WTC11 (cell line): Measurements from ENCODE around the gene SLA2. TPM values are rescaled to one million over a fixed set of nuclear protein-coding genes. Genes with fewer than 3 reads are reported as not detected.
A peak's percentile ranks its signal among the peaks of the same experiment; 100 is the strongest.

Experiments used
- ATAC-seq: fragments of 200-7000 bp; cut with Tn5 transposase; 2 replicates; pipeline ENCODE4 v1.10.0; 2021; ENCODE audit warnings: mild to moderate bottlenecking, moderate library complexity
- CTCF ChIA-PET: fragments of 300-600 bp; sonication (Branson Sonifier 250); formaldehyde crosslinking; loops from one replicate; lab custom pipeline; 2021; ENCODE audit warnings: antibody characterized with exemption; lab: Charles Lee
- POLR2A ChIA-PET: fragments of 350-600 bp; sonication (Branson Sonifier 250); formaldehyde crosslinking; loops from one replicate; lab custom pipeline; 2021; ENCODE audit warnings: antibody characterized with exemption; lab: Charles Lee
- DNase-seq: peaks from one replicate; pipeline ENCODE4 v3.0.0; 2021; ENCODE audit warnings: low spot score
- H3K27ac Mint-ChIP-seq: 2 replicates; pipeline ENCODE4 v1.8.0; 2021; ENCODE audit warnings: mixed read lengths
- H3K27me3 Mint-ChIP-seq: 2 replicates; pipeline ENCODE4 v1.8.0; 2021; ENCODE audit warnings: low read depth, mild to moderate bottlenecking, moderate library complexity, mixed read lengths
- H3K36me3 Mint-ChIP-seq: 2 replicates; pipeline ENCODE4 v1.8.0; 2021; ENCODE audit warnings: mixed read lengths
- H3K4me1 Mint-ChIP-seq: 2 replicates; pipeline ENCODE4 v1.8.0; 2022; ENCODE audit warnings: mixed read lengths
- H3K4me3 Mint-ChIP-seq: 2 replicates; pipeline ENCODE4 v1.8.0; 2021; ENCODE audit warnings: mild to moderate bottlenecking, moderate library complexity, mixed read lengths
- H3K9me3 Mint-ChIP-seq: 2 replicates; pipeline ENCODE4 v1.8.0; 2021; ENCODE audit warnings: mixed read lengths
- CREB1 ChIP-seq: sonication (generic); formaldehyde crosslinking; IDR thresholded peaks from 2 replicates; pipeline ENCODE4 v1.8.0; 2023; ENCODE audit warnings: mild to moderate bottlenecking, missing genetic modification reagents
- ESRRA ChIP-seq: sonication (generic); formaldehyde crosslinking; IDR thresholded peaks from 2 replicates; pipeline ENCODE4 v1.8.1; 2022; ENCODE audit warnings: mild to moderate bottlenecking, missing genetic modification reagents, borderline replicate concordance
- GTF2I ChIP-seq: fragments of 250-450 bp; sonication (Bioruptor Pico); conservative IDR thresholded peaks from 2 replicates; pipeline ENCODE4 v1.4.0; 2021; ENCODE audit warnings: mild to moderate bottlenecking
- RORB ChIP-seq: fragments of 250-450 bp; sonication (Bioruptor Pico); IDR thresholded peaks from 2 replicates; pipeline ENCODE4 v1.9.0; 2021; ENCODE audit warnings: mild to moderate bottlenecking
- TCF7 ChIP-seq: sonication (generic); formaldehyde crosslinking; IDR thresholded peaks from 2 replicates; pipeline ENCODE4 v1.8.0; 2022; ENCODE audit warnings: mild to moderate bottlenecking, low read depth, missing genetic modification reagents, moderate library complexity
- ZNF671 ChIP-seq: fragments of 250-450 bp; sonication (Bioruptor Pico); IDR thresholded peaks from 2 replicates; pipeline ENCODE4 v1.8.0; 2021; ENCODE audit warnings: mild to moderate bottlenecking
- total RNA-seq: library from RNA; stranded (reverse); gene quantifications from 3 replicates; pipeline ENCODE4 v1.2.3, GENCODE V29; 2021
- TF ChIP-seq, protein P1 (sequence below): fragments of 200-600 bp; IDR thresholded peaks from 2 replicates; pipeline ENCODE4 v1.8.0; 2022; ENCODE audit warnings: antibody characterized with exemption
- TF ChIP-seq, protein P2 (sequence below): sonication (generic); formaldehyde crosslinking; IDR thresholded peaks from 2 replicates; pipeline ENCODE4 v1.8.1; 2023; ENCODE audit warnings: mild to moderate bottlenecking, moderate library complexity, missing genetic modification reagents
- TF ChIP-seq, protein P3 (sequence below): sonication (generic); formaldehyde crosslinking; IDR thresholded peaks from 2 replicates; pipeline ENCODE4 v1.8.1; 2022; ENCODE audit warnings: low read depth, mild to moderate bottlenecking, moderate library complexity, missing genetic modification reagents, borderline replicate concordance
- TF ChIP-seq, protein P4 (sequence below): fragments of 250-450 bp; sonication (Bioruptor Pico); IDR thresholded peaks from 2 replicates; pipeline ENCODE4 v1.9.0; 2021; ENCODE audit warnings: moderate library complexity, mild to moderate bottlenecking, inconsistent platforms, borderline replicate concordance
- TF ChIP-seq, protein P5 (sequence below): sonication (generic); formaldehyde crosslinking; conservative IDR thresholded peaks from 2 replicates; pipeline ENCODE4 v1.8.1; 2022; ENCODE audit warnings: mild to moderate bottlenecking, missing genetic modification reagents
- TF ChIP-seq, protein P6 (sequence below): sonication (generic); formaldehyde crosslinking; IDR thresholded peaks from 2 replicates; pipeline ENCODE4 v1.8.1; 2023; ENCODE audit warnings: mild to moderate bottlenecking, missing genetic modification reagents
- TF ChIP-seq, protein P7 (sequence below): fragments of 250-450 bp; sonication (Bioruptor Pico); IDR thresholded peaks from 2 replicates; pipeline ENCODE4 v1.9.0; 2021; ENCODE audit warnings: mild to moderate bottlenecking
- TF ChIP-seq, protein P8 (sequence below): sonication (generic); formaldehyde crosslinking; IDR thresholded peaks from 2 replicates; pipeline ENCODE4 v1.8.0; 2023; ENCODE audit warnings: mild to moderate bottlenecking, missing genetic modification reagents
- TF ChIP-seq, protein P9 (sequence below): fragments of 250-450 bp; sonication (Bioruptor Pico); IDR thresholded peaks from 2 replicates; pipeline ENCODE4 v1.8.0; 2021; ENCODE audit warnings: mild to moderate bottlenecking

The SLA2 gene
- total RNA-seq, 1 experiment from 2014 or later = 0.17 TPM

DNA sequence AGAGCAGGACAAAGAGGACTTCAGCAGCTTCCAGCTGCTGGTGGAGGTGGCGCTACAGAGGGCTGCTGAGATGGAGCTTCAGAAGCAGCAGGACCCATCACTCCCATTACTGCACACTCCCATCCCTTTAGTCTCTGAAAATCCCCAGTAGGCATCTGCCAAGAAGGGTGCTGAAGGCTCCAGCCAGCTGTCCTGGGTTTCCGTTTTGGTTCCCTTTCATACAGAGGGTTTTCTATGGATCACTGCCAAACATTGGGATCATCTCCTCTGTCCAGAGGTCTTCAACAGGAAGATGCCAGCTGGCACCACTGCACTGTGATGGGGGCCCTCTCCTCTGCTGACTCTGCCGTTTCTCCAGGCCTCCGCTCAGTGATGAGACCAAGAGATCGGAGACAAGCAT is 54.7 kb downstream of the SLA2 start:
- CTCF ChIA-PET = interaction anchor here (0.7 to 3.0 kb wide), 11 partner anchors 10 to 727 kb away, joined by 3 to 15 read pairs (median 4); partner anchors contain the start of genes MYL9 and TGIF2
- no peak for ATAC-seq
- H3K4me1 Mint-ChIP-seq = peaks cover 41% of the 10 kb centered on the region
- TF ChIP-seq, protein P1, sequence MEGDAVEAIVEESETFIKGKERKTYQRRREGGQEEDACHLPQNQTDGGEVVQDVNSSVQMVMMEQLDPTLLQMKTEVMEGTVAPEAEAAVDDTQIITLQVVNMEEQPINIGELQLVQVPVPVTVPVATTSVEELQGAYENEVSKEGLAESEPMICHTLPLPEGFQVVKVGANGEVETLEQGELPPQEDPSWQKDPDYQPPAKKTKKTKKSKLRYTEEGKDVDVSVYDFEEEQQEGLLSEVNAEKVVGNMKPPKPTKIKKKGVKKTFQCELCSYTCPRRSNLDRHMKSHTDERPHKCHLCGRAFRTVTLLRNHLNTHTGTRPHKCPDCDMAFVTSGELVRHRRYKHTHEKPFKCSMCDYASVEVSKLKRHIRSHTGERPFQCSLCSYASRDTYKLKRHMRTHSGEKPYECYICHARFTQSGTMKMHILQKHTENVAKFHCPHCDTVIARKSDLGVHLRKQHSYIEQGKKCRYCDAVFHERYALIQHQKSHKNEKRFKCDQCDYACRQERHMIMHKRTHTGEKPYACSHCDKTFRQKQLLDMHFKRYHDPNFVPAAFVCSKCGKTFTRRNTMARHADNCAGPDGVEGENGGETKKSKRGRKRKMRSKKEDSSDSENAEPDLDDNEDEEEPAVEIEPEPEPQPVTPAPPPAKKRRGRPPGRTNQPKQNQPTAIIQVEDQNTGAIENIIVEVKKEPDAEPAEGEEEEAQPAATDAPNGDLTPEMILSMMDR = no peak
- TF ChIP-seq, protein P2, sequence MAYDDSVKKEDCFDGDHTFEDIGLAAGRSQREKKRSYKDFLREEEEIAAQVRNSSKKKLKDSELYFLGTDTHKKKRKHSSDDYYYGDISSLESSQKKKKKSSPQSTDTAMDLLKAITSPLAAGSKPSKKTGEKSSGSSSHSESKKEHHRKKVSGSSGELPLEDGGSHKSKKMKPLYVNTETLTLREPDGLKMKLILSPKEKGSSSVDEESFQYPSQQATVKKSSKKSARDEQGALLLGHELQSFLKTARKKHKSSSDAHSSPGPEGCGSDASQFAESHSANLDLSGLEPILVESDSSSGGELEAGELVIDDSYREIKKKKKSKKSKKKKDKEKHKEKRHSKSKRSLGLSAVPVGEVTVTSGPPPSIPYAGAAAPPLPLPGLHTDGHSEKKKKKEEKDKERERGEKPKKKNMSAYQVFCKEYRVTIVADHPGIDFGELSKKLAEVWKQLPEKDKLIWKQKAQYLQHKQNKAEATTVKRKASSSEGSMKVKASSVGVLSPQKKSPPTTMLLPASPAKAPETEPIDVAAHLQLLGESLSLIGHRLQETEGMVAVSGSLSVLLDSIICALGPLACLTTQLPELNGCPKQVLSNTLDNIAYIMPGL = no peak
- no peak for TF ChIP-seq TCF7 (CRISPR knock-in tag)
- TF ChIP-seq, protein P3, sequence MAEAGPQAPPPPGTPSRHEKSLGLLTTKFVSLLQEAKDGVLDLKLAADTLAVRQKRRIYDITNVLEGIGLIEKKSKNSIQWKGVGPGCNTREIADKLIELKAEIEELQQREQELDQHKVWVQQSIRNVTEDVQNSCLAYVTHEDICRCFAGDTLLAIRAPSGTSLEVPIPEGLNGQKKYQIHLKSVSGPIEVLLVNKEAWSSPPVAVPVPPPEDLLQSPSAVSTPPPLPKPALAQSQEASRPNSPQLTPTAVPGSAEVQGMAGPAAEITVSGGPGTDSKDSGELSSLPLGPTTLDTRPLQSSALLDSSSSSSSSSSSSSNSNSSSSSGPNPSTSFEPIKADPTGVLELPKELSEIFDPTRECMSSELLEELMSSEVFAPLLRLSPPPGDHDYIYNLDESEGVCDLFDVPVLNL (CRISPR knock-in tag) = no peak
- TF ChIP-seq, protein P4, sequence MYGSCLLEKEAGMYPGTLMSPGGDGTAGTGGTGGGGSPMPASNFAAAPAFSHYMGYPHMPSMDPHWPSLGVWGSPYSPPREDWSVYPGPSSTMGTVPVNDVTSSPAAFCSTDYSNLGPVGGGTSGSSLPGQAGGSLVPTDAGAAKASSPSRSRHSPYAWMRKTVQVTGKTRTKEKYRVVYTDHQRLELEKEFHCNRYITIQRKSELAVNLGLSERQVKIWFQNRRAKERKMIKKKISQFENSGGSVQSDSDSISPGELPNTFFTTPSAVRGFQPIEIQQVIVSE (CRISPR knock-in tag) = no peak
- TF ChIP-seq, protein P5, sequence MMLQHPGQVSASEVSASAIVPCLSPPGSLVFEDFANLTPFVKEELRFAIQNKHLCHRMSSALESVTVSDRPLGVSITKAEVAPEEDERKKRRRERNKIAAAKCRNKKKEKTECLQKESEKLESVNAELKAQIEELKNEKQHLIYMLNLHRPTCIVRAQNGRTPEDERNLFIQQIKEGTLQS (CRISPR knock-in tag) = no peak
- TF ChIP-seq CREB1 = no peak
- TF ChIP-seq ESRRA = no peak
- TF ChIP-seq, protein P6, sequence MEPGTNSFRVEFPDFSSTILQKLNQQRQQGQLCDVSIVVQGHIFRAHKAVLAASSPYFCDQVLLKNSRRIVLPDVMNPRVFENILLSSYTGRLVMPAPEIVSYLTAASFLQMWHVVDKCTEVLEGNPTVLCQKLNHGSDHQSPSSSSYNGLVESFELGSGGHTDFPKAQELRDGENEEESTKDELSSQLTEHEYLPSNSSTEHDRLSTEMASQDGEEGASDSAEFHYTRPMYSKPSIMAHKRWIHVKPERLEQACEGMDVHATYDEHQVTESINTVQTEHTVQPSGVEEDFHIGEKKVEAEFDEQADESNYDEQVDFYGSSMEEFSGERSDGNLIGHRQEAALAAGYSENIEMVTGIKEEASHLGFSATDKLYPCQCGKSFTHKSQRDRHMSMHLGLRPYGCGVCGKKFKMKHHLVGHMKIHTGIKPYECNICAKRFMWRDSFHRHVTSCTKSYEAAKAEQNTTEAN (CRISPR knock-in tag) = no peak
- TF ChIP-seq, protein P7, sequence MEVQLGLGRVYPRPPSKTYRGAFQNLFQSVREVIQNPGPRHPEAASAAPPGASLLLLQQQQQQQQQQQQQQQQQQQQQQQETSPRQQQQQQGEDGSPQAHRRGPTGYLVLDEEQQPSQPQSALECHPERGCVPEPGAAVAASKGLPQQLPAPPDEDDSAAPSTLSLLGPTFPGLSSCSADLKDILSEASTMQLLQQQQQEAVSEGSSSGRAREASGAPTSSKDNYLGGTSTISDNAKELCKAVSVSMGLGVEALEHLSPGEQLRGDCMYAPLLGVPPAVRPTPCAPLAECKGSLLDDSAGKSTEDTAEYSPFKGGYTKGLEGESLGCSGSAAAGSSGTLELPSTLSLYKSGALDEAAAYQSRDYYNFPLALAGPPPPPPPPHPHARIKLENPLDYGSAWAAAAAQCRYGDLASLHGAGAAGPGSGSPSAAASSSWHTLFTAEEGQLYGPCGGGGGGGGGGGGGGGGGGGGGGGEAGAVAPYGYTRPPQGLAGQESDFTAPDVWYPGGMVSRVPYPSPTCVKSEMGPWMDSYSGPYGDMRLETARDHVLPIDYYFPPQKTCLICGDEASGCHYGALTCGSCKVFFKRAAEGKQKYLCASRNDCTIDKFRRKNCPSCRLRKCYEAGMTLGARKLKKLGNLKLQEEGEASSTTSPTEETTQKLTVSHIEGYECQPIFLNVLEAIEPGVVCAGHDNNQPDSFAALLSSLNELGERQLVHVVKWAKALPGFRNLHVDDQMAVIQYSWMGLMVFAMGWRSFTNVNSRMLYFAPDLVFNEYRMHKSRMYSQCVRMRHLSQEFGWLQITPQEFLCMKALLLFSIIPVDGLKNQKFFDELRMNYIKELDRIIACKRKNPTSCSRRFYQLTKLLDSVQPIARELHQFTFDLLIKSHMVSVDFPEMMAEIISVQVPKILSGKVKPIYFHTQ (CRISPR knock-in tag) = no peak
- TF ChIP-seq, protein P8, sequence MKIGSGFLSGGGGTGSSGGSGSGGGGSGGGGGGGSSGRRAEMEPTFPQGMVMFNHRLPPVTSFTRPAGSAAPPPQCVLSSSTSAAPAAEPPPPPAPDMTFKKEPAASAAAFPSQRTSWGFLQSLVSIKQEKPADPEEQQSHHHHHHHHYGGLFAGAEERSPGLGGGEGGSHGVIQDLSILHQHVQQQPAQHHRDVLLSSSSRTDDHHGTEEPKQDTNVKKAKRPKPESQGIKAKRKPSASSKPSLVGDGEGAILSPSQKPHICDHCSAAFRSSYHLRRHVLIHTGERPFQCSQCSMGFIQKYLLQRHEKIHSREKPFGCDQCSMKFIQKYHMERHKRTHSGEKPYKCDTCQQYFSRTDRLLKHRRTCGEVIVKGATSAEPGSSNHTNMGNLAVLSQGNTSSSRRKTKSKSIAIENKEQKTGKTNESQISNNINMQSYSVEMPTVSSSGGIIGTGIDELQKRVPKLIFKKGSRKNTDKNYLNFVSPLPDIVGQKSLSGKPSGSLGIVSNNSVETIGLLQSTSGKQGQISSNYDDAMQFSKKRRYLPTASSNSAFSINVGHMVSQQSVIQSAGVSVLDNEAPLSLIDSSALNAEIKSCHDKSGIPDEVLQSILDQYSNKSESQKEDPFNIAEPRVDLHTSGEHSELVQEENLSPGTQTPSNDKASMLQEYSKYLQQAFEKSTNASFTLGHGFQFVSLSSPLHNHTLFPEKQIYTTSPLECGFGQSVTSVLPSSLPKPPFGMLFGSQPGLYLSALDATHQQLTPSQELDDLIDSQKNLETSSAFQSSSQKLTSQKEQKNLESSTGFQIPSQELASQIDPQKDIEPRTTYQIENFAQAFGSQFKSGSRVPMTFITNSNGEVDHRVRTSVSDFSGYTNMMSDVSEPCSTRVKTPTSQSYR = no peak
- no peak for TF ChIP-seq ZNF671 (CRISPR knock-in tag)
- TF ChIP-seq, protein P9, sequence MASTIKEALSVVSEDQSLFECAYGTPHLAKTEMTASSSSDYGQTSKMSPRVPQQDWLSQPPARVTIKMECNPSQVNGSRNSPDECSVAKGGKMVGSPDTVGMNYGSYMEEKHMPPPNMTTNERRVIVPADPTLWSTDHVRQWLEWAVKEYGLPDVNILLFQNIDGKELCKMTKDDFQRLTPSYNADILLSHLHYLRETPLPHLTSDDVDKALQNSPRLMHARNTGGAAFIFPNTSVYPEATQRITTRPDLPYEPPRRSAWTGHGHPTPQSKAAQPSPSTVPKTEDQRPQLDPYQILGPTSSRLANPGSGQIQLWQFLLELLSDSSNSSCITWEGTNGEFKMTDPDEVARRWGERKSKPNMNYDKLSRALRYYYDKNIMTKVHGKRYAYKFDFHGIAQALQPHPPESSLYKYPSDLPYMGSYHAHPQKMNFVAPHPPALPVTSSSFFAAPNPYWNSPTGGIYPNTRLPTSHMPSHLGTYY = no peak
- no peak for TF ChIP-seq GTF2I
- no peak for TF ChIP-seq RORB
- TF ChIP-seq, all 79 proteins: peak for 0
- H3K9me3 Mint-ChIP-seq = peaks cover 5% of the 10 kb centered on the region
- DNase-seq = no peak
- peaks cover 57% of the 10 kb centered on the region for H3K36me3 Mint-ChIP-seq
- POLR2A ChIA-PET = no interaction called here
- no peaks in the 10 kb centered on the region for H3K27me3 Mint-ChIP-seq
- H3K4me3 Mint-ChIP-seq = no peak overlapping the region
- peak overlapping the region; percentile 84 for H3K27ac Mint-ChIP-seq
